Stimulated activated naive CD8-positive, alpha-beta T cell treated with anti-CD3 and anti-CD28 coated beads, Interleukin-15, amount 100 ng/mL, for 72 hours (primary cell): ENCODE data around the gene SLC47A2.
"Not testable (repeated sequence)": the region's sequence is repeated elsewhere in the genome, so short reads cannot be mapped to it uniquely, and the experiment has no call there.

Source experiments
- ATAC-seq: fragments of 150-1000 bp; cut with Tn5 transposase; 2 replicates; pipeline ENCODE4 v1.10.0; 2021; ENCODE audit warnings: mild to moderate bottlenecking, moderate library complexity
- DNase-seq, 2 donors: peaks; one replicate each; pipeline ENCODE4 v3.0.0; 2021 to 2022
- H3K27ac Mint-ChIP-seq, 2 donors: one replicate each; pipeline ENCODE4 v1.8.0; 2022; ENCODE audit warnings: mild to moderate bottlenecking in 2 of 2, mixed read lengths in 2 of 2, moderate library complexity in 2 of 2
- H3K27me3 Mint-ChIP-seq: one replicate; pipeline ENCODE4 v1.8.0; 2022; ENCODE audit warnings: mixed read lengths
- H3K4me1 Mint-ChIP-seq: one replicate; pipeline ENCODE4 v1.8.0; 2022; ENCODE audit warnings: mild to moderate bottlenecking, mixed read lengths
- H3K4me3 Mint-ChIP-seq, 2 donors: one replicate each; pipeline ENCODE4 v1.8.0; 2022; ENCODE audit warnings: mild to moderate bottlenecking in 2 of 2, mixed read lengths in 2 of 2, moderate library complexity in 1 of 2
- H3K9me3 Mint-ChIP-seq, 2 donors: one replicate each; pipeline ENCODE4 v1.8.0; 2022; ENCODE audit warnings: mixed read lengths in 2 of 2

SLC47A2 gene

GRCh38 chr17:19707728-19708221, 8.6 kb downstream of the SLC47A2 start:
- no peak for DNase-seq
- H3K27me3 Mint-ChIP-seq, result no peaks in the 10 kb centered on the region
- no peaks in the 10 kb centered on the region for H3K9me3 Mint-ChIP-seq
- no peaks in the 10 kb centered on the region for H3K4me1 Mint-ChIP-seq
- no peak overlapping the region for H3K4me3 Mint-ChIP-seq
- no peak overlapping the region for H3K27ac Mint-ChIP-seq
- peak; percentile 26 for ATAC-seq

GRCh38 chr17:19706791-19707727, 9.3 kb downstream of the SLC47A2 start:
- H3K27me3 Mint-ChIP-seq, result no peaks in the 10 kb centered on the region
- no peaks in the 10 kb centered on the region for H3K9me3 Mint-ChIP-seq
- H3K27ac Mint-ChIP-seq, result no peak overlapping the region
- DNase-seq, result no peak
- H3K4me3 Mint-ChIP-seq, result no peak overlapping the region
- no peak for ATAC-seq
- H3K4me1 Mint-ChIP-seq, result no peaks in the 10 kb centered on the region

- no peaks in the 10 kb centered on the region for H3K9me3 Mint-ChIP-seq
- DNase-seq (no peak), ATAC-seq (no peak)
- no peaks in the 10 kb centered on the region for H3K4me1 Mint-ChIP-seq
- no peaks in the 10 kb centered on the region for H3K27me3 Mint-ChIP-seq
- no peak overlapping the region for H3K27ac Mint-ChIP-seq
- no peak overlapping the region for H3K4me3 Mint-ChIP-seq
Observed at GRCh38 chr17:19705771-19706770, 10.3 kb downstream of the SLC47A2 start.

- DNase-seq (no peak), ATAC-seq (no peak)
- H3K27ac Mint-ChIP-seq, result no peak overlapping the region
- no peaks in the 10 kb centered on the region for H3K9me3 Mint-ChIP-seq
- no peaks in the 10 kb centered on the region for H3K27me3 Mint-ChIP-seq
- H3K4me1 Mint-ChIP-seq, result no peaks in the 10 kb centered on the region
- no peak overlapping the region for H3K4me3 Mint-ChIP-seq
Observed at GRCh38 chr17:19705201-19705600, 11.2 kb downstream of the SLC47A2 start.

GRCh38 chr17:19703828-19704613, 12.4 kb downstream of the SLC47A2 start:
- ATAC-seq (no peak), DNase-seq (no peak)
- H3K27ac Mint-ChIP-seq, result no peak overlapping the region
- no peaks in the 10 kb centered on the region for H3K27me3 Mint-ChIP-seq
- H3K4me3 Mint-ChIP-seq, result no peak overlapping the region
- no peaks in the 10 kb centered on the region for H3K4me1 Mint-ChIP-seq
- no peaks in the 10 kb centered on the region for H3K9me3 Mint-ChIP-seq

- no peaks in the 10 kb centered on the region for H3K27me3 Mint-ChIP-seq
- H3K27ac Mint-ChIP-seq, result no peak overlapping the region
- no peaks in the 10 kb centered on the region for H3K4me1 Mint-ChIP-seq
- ATAC-seq (no peak), DNase-seq (no peak)
- no peaks in the 10 kb centered on the region for H3K9me3 Mint-ChIP-seq
- no peak overlapping the region for H3K4me3 Mint-ChIP-seq
Observed at GRCh38 chr17:19703106-19703827, 13.1 kb downstream of the SLC47A2 start.

- no peak for ATAC-seq
- Mint-ChIP-seq H3K27me3 (no peaks in the 10 kb centered on the region), H3K9me3 (no peaks in the 10 kb centered on the region), H3K4me1 (no peaks in the 10 kb centered on the region), H3K27ac (no peak overlapping the region), H3K4me3 (no peak overlapping the region)
- DNase-seq, result no peak
Observed at GRCh38 chr17:19702217-19702641, 14.2 kb downstream of the SLC47A2 start.

GRCh38 chr17:19686400-19687090, 29.8 kb downstream of the SLC47A2 start:
- no peaks in the 10 kb centered on the region for H3K4me1 Mint-ChIP-seq
- ATAC-seq (no peak), DNase-seq (no peak)
- H3K27me3 Mint-ChIP-seq, result no peaks in the 10 kb centered on the region
- H3K4me3 Mint-ChIP-seq, result no peak overlapping the region
- H3K9me3 Mint-ChIP-seq, result no peaks in the 10 kb centered on the region
- no peak overlapping the region for H3K27ac Mint-ChIP-seq

GRCh38 chr17:19684909-19685580, 31.3 kb downstream of the SLC47A2 start:
- DNase-seq, H3K27me3 Mint-ChIP-seq, H3K4me1 Mint-ChIP-seq, ATAC-seq, H3K27ac Mint-ChIP-seq, H3K9me3 Mint-ChIP-seq, H3K4me3 Mint-ChIP-seq: not testable (repeated sequence)

GRCh38 chr17:19683117-19683516, 33.3 kb downstream of the SLC47A2 start:
- Mint-ChIP-seq H3K27ac (peak overlapping the region in 1 of 2 donors; percentile 28), H3K27me3 (no peaks in the 10 kb centered on the region), H3K4me3 (no peak overlapping the region), H3K4me1 (no peaks in the 10 kb centered on the region), H3K9me3 (no peaks in the 10 kb centered on the region)
- ATAC-seq (no peak), DNase-seq (no peak)

GRCh38 chr17:19678581-19679453, 37.6 kb downstream of the SLC47A2 start:
- Mint-ChIP-seq H3K4me1 (no peaks in the 10 kb centered on the region), H3K9me3 (no peaks in the 10 kb centered on the region), H3K4me3 (no peak overlapping the region), H3K27me3 (no peaks in the 10 kb centered on the region), H3K27ac (no peak overlapping the region)
- DNase-seq (no peak), ATAC-seq (no peak)

- no peak overlapping the region for H3K4me3 Mint-ChIP-seq
- no peak for DNase-seq
- ATAC-seq, result no peak
- H3K4me1 Mint-ChIP-seq, result no peaks in the 10 kb centered on the region
- no peak overlapping the region for H3K27ac Mint-ChIP-seq
- H3K9me3 Mint-ChIP-seq, result no peaks in the 10 kb centered on the region
- no peaks in the 10 kb centered on the region for H3K27me3 Mint-ChIP-seq
Observed at GRCh38 chr17:19677736-19678379, 38.5 kb downstream of the SLC47A2 start.
